Measurements from ENCODE around the gene LRRC4B.

The LRRC4B gene

DNA sequence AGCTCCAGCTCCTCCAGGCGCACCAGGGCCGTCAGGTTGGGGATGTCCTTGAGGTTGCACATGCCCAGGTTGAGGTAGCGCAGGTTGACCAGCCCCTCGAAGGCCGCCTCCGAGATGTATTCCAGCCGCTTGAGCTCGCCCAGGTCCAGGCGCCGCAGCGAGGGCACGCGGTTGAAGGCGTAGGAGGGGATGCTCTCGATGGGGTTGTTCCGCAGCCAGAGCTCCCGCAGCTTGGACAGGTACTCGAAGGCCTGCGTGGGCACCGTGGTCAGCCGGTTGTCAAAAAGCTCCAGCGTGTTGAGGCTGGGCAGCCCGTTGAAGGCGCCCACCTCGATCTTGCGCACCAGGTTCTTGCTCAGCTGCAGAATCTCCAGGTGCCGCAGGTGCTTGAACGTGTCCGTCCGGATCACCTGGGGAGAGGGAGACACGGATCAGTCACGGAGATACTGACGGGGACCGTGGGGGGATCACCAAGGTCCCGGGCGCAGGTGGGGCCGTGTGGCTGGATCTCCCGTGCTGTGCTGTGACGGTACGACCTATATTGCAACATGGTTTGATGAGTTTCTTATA lies 49.1 kb downstream of the LRRC4B start:
- DNase-seq = no peak

DNA sequence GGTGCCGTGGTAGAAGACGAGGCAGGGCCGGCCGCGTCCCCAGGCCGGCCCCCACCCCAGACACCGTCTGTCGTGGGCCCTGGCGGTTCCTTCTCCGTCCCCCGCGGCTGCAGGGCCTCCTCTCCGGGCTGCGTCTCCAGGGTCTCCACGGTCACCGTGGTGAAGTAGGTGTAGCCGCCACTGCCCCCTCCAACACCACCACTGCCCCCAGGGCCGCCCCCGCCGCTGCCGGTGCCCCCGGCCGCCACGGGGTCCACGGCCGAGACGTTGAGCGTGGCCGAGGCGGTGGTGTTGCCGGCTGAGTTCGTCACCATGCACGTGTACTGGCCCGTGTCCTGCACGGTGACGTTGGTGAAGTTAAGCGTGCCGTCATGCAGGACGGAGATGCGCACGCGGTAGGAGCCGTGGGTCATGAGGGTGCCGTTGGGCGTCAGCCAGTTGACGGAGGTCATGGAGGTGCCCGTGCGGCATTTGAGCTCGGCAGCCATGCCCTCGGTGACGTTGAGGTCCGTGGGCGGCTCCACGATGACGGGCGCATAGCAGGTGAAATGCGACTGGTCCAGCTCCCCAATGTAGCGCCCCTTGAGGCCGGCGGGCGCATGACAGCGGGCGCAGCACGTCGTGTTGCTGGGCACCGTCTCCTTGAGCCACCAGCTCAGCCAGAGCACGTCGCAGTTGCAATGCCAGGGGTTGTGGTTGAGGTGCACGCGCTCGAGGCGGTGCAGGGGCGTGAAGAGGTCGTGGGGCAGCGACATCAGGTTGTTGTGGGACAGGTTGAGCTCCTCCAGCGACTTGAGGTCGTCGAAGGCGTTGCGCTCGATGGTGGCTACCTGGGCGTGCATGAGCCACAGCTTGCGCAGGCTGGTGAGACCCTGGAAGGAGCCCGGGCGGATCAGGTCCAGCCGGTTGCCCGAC lies 49.9 kb downstream of the LRRC4B start:
- no peak for DNase-seq

DNA sequence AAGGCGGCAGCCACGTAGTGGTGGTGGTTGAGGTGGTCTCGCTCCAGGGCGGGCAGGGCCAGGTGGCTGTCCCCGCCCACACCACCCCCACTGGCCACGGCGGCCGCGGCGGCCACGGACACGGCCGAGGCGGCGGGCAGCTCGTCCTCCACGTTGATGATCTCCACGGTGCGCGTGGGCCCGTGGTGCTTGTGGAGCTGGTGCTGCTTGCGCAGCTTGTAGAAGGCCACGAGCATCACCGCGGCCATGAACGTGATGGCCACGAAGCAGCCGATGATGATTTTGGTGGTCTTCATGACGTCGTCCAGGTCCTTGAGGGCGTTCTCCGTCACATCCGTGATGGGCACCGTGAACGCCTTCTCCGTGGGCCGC lies 50.5 kb downstream of the LRRC4B start:
- DNase-seq = no peak

DNA sequence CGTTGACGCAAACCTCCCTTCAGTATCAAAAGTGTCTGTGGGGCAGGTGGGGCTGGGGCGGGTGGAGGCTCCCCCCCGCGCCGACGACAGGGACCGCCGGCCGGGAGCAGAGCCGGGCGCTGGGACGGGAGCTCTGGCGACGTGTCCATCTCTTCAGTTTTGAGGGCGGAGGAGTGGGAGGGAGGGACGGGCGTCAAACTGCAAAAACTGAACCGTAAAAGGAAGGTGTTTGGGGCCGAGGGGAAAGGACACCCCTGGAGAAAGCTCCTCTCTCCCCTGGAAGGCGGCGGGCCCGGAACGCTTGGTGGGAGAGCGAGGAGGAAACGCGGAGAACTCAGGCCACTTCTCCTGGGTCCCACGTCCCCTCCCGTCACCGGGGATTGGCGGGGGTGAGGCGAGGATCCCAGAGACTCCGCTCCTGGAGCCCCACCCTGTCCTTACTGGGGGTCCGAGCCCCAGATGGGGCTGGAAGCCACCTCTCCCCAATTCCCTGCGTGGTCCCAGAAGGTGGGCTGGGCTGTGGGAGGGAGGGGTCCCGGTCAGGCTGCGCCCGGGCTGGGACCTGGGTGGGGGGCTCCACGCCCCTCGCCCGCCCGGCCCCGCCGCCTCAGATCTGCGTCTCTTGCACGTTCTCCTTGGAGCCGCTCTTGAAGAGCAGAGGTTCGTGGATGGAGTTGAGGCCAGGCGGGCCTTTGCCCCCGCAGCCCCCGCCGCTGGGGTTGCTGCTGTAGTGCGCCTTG lies 51.1 kb downstream of the LRRC4B start:
- no peak for DNase-seq

DNA sequence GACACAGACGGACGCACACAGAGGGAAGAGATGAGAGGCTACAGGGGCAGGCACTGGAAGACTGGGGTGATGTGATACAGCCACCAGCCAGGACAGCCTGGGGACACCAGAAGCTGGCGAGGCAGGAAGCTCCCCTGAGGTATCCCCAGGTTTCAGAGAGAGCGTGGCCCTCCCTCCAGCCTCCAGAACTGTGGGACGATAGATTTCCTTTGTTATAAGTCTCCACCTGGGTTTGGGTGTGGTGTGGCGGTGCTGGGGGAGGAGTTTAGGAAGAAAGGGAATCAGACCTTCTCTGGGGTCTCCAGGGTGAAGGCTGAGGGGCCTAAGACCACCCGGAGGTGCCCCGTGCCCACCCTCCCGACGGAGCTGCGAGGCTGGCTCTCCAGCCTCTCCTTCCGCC lies 51.8 kb downstream of the LRRC4B start:
- DNase-seq = no peak

DNA sequence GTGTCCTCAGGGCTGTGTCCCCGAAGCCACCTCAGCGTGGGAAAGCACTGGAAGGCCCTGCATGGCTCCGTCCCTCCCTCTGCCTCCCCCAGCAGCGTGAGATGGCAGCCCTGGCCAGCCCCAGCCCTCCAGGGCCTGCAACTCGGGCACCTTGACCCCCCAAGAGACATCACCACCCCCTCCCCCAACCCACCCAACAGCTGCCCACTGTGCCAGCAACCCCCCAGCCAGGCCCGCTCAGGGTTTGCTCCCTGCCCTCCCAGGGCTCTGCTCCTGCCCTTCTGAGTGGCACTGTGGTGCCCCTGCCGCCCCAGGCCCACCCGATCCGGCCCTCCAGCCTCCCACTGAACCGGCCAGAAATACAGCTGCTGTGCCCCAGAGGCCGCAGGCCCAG lies 53.1 kb downstream of the LRRC4B start:
- no peak for DNase-seq

DNA sequence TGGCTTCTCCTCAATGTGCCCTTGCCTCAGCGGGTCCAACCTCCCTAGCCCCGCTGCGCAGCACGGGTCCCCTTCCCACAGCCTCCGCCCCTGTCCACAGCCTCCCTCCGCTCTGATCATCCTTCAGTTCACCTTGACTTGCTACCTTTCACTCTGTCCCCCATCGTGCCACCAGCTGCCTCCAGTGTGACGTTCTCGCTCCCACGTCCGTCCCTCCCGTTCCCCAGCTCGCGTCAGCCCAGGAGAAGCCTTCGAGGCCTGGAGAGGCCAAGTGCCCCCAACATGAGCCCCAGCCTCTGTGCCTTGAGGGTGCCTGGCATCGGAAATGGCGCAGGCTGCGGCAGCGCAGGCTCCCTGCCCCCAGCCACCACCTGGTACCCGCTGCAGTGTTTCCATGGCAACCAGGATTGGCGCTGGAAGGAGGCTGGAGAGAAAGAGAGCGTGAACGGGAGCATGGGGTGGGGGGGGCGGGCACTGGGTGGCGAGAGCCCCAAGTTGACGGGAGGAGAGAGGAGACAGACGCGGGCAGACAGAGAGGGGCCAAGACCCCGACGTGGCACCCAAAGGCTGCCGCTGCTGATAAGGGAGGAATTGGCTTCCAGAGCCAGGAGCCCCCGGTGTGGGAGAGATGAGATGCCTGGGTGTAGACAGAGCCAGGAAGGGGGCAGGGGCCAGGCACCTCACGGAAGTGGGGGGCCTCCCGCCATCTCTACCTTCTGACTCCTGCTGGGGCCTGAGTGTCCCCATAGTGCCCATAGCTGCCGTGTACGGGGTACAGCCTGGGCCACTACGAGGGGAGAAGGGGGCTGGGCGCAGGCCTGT lies 53.7 kb downstream of the LRRC4B start:
- peak; percentile 83 for DNase-seq

DNA sequence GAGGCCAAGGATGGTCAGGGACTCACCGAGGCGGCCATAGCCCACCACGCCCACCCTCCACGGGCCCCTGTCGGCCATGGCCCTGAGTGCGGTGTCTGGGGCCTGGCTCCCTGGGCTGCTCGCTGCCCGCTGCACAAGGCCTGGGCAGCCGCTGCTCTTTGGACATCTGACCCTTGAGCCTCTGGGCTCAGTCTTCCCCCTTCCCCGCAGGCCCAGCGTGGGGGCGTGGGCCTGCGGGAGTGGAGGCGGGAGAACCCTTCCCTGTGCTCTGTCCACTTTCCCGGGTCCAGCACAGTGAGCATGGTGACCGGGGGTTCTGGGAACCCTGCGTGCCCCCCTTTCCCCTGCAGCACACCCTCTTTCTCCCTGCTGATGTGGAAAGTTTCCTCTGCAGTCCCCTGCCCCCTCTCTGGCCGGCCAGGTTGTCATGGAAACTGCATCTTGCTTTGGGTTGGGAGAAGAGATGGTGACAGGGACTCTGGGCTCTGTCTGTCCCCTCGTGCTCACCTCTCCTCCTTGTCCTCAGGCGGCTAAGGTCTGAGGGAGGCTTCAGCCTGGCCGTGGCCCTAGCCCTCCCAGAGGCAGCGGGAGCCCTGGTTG lies 54.4 kb downstream of the LRRC4B start, which contains the start of gene ASPDH:
TSS of gene ASPDH (minus strand) at position 168 of the 600 bp plus-strand sequence. CDS start at position 78, 90 bp downstream.
- DNase-seq = peak; percentile 63

DNA sequence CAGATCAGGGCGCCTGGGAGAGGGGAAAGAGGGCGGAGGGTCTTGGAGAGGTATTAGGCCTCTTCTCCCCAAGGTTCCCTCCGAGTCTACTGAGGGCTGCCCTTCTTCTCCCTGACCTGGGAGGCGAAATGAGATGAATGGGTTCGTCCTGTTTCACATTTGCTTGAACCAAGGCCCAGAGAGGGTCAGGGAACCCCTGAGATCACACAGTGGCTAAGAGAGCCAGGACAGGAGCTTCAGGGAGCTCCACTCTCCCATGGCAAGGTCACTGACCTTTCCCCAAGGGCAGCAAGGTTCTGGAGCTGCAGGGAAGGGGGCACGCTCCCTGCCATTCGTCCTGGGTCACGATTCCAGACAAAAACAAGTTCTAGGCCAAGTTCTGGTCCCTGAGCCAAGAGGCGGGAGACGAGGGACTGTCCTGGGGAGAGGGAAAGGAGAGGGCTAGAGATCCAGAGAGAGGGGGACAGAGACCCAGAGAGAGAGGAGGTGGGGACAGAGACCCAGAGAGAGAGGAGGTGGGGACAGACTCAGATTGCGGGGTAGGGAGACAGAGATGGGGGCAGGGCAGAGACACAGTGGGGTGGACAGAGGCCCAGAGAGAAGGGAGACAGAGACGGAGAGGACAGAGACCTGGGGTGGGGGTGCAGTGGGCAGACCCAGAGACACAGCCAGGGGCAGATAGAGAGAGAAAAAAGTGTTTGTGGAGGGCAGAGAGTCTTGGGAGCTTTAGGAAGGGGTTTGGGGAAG lies 55.1 kb downstream of the LRRC4B start:
- no peak for DNase-seq

DNA sequence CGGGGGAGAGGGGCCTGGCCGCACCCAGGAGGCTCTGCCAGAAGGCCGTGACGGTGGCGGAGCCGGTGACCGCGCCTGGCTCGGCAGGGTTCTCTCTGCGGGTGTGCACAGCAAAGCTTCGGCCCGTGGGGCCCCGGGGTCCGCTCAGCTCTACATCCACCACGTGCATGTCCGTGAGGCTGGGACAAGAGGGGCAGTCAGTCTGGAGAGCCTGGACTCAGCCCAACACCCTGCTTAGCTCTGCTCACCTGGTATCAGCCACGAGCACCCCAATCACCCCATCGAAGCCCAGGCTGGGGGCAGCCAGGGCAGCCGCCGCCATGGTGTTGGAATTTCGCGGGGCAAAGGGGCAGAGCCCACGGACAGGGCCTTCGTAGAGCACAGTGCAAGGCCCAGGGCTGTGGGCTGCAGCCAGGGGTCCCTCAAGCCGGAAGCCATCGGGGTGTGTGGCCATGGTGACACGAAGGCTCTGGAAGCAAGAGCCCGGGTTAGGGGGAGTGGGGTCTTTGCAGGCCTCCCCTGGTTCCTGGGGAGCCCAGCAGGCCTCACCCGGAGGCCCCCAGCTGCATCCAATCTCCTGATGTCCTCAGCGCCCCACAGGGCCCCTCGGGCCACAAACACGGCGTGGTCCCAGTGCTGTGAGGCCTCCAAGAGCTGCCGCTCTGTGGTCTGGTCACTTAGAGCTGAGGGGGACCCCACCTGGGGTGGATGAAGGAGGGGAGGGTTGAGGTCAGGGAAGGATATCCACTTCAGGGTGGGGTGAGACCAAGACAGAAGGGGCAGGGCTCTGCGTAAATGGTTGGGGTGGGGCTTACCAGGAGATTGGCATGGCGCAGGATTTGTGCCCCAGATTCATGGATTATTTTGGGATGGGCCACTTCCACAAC lies 55.9 kb downstream of the LRRC4B start:
- DNase-seq = no peak

DNA sequence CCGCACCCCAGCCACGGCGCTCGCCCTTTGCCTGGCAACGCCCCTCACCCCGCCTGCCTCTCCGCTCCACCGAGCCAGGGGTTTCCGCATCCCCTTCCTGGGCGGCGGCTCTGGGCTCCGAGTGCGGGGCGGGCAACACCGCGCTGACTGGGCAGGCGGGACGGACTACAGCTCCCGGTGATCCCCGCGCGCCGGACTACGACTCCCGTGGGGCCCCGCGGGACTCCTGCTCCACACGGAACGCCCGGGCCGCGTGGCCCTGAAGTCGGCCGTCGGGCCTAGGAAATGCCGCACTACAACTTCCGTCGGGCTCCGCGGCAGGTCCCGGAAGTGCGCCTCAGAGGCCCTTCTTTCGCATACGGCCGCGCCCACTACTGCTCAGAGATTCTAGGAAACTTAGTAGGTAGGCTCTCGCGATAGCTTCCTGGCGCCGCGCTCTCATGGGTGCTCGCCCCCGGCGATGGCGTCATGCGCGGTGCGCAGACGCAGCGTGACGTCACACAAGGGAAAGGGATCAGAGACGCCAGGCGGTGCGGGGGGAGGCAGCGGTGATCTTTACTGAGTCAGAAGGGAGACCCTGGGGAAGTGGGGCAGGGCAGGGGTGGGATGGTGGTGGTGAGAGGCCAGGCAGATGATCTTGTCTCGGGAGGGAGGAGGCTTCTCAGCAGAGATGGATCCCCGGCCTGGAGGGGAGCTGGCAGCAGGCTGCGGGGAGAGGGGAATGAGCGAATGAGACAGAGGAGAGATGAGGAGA lies 57.0 kb downstream of the LRRC4B start, which contains the start of gene JOSD2:
TSS of gene JOSD2 (minus strand) at position 123 of the 754 bp plus-strand sequence. CDS start 760 bp downstream, outside the sequence.
- peak; percentile 99 for DNase-seq

DNA sequence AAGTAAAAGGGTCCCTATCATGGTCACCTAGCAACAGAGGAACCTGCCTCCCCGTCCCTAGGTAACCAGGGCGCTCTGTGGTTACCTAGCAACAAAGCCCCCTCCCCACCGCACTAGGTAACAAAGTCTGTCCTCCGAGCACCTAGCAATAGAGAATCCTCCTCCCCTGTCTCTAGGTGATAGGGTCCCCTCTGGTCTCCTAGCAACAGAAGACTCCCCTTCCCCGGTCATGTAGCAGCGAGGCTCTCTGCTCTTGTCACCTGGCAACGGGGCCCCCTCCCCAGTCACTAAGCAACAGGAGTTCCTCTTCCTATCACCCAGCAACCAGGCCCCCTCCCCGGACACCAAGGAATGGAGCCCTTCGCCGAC lies 57.6 kb downstream of the LRRC4B start:
- DNase-seq = peak; percentile 97

DNA sequence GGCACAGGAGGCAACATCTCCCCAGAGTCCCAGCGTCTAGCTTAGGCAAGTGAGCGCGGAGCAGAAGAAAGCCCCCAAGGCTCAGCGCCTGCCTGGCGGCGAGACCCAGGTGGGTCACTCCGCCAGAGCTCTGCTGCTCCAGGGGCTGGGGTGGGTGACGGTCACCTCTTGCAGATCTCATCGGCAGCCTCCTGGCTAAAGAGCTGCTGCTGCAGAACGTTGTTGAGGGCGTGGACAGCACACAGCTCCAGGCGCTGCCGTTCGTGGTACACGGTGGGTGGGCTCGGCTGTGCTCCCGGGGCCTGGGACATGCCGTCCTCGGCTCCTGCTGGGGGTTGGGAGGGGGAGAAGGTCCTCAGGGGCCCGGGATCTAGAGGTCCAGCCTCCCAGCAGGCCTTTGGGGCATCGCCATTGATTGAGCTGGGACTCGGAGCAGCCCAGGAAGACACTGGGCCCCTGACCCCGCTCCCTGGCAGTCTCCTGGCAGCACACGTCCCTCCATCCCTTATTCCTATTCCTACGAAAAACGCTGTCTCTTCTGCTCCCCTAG lies 58.0 kb downstream of the LRRC4B start:
- peak; percentile 71 for DNase-seq

DNA sequence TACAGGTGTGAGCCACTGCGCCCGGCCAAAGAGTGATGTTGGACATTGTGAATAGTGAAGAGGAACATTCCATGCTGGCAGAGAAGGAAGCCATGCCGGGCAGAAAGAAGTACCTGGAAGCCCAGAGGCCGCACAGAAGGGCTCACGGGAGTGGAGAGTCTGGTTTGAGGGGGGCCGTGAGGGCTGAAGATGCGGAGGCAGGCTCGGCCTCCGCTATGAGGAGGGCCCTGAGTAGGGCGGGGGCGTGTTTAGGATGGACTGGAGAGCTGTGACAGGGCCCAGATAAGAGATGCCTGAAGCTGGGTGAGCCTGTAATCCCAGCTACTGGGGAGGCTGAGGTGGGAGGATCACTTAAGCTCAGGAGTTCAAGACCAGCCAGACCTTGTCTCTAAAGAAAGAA lies 58.9 kb downstream of the LRRC4B start:
- no peak for DNase-seq

DNA sequence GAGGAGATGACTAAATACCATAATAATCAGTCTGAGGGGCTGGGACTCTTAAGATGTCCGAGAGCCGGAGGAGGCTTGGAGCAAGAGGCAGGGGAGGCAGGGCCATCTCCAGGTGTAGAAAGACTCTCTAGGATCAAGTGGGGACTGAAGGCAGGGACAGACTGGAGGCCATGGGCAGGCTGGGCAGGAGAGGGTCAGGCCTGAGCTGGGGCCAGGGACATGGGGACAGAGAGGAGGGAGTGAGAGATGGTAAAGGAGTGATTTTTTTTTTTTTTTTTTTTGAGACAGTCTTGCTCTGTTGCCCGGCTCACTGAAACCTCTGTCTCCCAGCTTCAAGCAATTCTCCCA lies 59.4 kb downstream of the LRRC4B start:
- no peak for DNase-seq

DNA sequence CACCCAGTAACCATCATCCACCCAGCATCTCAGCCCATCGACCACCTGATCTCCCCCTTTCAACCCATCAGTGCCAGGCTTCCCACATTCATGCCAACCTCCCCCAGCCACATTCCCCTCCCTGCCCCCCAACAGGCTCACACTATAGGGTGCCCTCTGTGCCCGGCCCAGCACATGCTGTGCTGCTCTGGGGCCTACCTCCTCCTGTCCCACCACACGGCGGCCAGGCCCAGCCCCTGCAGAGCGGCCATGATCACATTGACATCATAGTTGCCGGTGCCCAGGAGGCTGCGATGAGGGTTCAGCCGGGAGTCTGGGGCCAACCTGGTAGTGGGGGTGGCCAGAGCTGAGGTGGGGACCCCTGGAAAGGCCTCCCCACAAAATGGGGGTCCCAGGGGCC lies 60.9 kb downstream of the LRRC4B start:
- DNase-seq = no peak

DNA sequence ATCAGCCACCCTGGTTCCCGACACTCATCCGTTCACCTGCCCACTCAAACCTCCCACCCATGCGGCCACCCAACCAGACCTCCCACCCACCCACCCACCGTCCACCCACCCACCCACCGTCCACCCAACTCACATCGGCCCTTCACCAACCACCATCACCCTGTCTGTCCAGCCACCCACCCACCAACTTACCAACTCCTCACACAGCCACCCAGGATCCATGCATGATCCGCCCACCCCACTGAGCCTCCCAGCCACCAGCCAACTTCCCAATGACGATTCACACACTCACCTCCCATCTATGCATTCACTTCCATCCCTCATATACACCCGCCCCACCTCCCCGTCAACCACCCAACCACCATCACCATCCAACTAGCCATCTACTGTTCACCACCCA lies 61.5 kb downstream of the LRRC4B start:
- no peak for DNase-seq

DNA sequence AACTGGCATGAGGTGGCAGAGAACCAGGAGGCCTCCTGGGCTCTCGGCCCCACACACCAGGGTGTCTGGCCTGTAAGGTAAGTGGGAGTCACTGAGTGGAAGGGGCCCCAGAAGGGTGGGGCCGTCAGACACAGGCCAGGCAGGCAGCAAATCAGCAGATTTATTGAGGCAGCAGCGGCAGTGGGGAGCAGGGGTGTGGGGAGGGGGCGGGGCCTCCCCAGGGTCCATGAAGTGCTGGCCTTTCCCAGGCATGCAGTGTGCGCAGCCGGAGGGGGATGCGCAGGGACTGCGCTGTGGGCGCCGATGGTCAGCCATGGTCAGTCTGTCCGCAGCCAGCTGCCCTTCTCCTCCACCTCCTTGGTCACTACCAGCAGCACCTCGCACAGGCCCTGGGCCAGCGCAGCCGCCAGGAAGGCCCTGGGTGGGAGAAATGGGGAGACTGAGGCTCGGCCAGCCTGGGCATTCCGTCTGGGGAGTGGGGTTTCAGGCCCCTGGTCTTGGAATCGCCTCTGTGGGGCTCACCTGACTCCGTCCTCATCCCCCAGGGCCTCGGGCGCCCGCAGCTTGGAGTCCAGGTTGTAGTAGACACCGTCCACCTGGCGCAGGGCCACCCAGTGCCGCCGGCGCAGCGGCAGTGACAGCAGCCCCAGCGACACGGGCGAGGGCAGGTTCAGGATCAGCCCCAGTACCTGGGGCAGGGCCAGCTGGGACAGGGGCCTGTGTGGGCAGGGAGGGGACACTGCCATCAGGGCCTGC lies 62.2 kb downstream of the LRRC4B start:
- DNase-seq = no peak

Data from eye (tissue), 1 donor.